OCI-LY7 (cell line): ENCODE data around the gene ELOVL5. TPM values are rescaled to one million over a fixed set of nuclear protein-coding genes. Genes with fewer than 3 reads are reported as not detected.

Experiments
- BruUV-seq: library from RNA; stranded (reverse); fragments of 400-500 nt; replicated peaks from 2 replicates; lab custom pipeline; 2021; lab: Mats Ljungman, UMichigan
- CTCF ChIA-PET: fragments of 300-600 bp; sonication (Branson Sonifier 250); formaldehyde crosslinking; loops from one replicate; lab custom pipeline; 2022; ENCODE audit warnings: antibody characterized with exemption; ENCODE audit not compliant: unreplicated experiment; lab: Charles Lee
- POLR2A ChIA-PET: fragments of 300-600 bp; sonication (Branson Sonifier 250); formaldehyde crosslinking; loops from one replicate; lab custom pipeline; 2022; ENCODE audit warnings: antibody characterized with exemption; lab: Charles Lee
- DNase-seq: peaks from one replicate; pipeline ENCODE4 v3.0.0-alpha.2; 2015; ENCODE audit warnings: low spot score
- H2AFZ ChIP-seq: fragments of 200-600 bp; sonication (generic), shearing (Covaris generic); 2 replicates; pipeline ENCODE4 v1.6.1; 2014; ENCODE audit warnings: mild to moderate bottlenecking, antibody characterized with exemption, low read length, moderate library complexity
- H3K27ac ChIP-seq: fragments of 200-600 bp; sonication (generic); 2 replicates; pipeline ENCODE4 v1.5.1; 2014; ENCODE audit warnings: mixed run types, low read depth, mild to moderate bottlenecking, moderate library complexity, low read length, inconsistent platforms; ENCODE audit not compliant: poor library complexity, severe bottlenecking
- H3K36me3 ChIP-seq: fragments of 200-600 bp; sonication (generic); 2 replicates; pipeline ENCODE4 v1.6.1; 2014; ENCODE audit warnings: mild to moderate bottlenecking, antibody characterized with exemption, low read length, moderate library complexity, mixed read lengths; ENCODE audit not compliant: insufficient read depth
- H3K4me1 ChIP-seq: fragments of 200-600 bp; sonication (generic); 2 replicates; pipeline ENCODE4 v1.5.1; 2014; ENCODE audit warnings: mild to moderate bottlenecking, low read length; ENCODE audit not compliant: insufficient read depth, poor library complexity, severe bottlenecking
- H3K4me2 ChIP-seq: fragments of 200-600 bp; sonication (generic); 2 replicates; pipeline ENCODE4 v1.6.1; 2014; ENCODE audit warnings: mild to moderate bottlenecking, low read length
- H3K4me3 ChIP-seq: fragments of 200-600 bp; sonication (generic); 2 replicates; pipeline ENCODE4 v1.5.1; 2014; ENCODE audit warnings: mild to moderate bottlenecking, low read depth, low read length; ENCODE audit not compliant: poor library complexity, severe bottlenecking
- H3K79me2 ChIP-seq: fragments of 200-600 bp; sonication (generic); 2 replicates; pipeline ENCODE4 v1.6.1; 2016; ENCODE audit warnings: low read depth, mild to moderate bottlenecking, low read length, moderate library complexity, mixed read lengths; ENCODE audit not compliant: insufficient read depth
- H3K9me2 ChIP-seq: fragments of 200-600 bp; sonication (generic); 2 replicates; pipeline ENCODE4 v1.6.1; 2016; ENCODE audit warnings: mild to moderate bottlenecking, low read length, mixed read lengths; ENCODE audit not compliant: insufficient read depth
- H3K9me3 ChIP-seq: fragments of 200-600 bp; sonication (generic); 2 replicates; pipeline ENCODE4 v1.6.1; 2014; ENCODE audit warnings: mild to moderate bottlenecking, mixed run types, low read length, mixed read lengths
- H4K20me1 ChIP-seq: fragments of 200-600 bp; sonication (generic); 2 replicates; pipeline ENCODE4 v1.6.1; 2014; ENCODE audit warnings: mild to moderate bottlenecking, antibody characterized with exemption, low read length, moderate library complexity, mixed read lengths; ENCODE audit not compliant: insufficient read depth
- EZH2phosphoT487 ChIP-seq: fragments of 200-600 bp; sonication (generic); IDR thresholded peaks from 2 replicates; pipeline ENCODE4 v1.6.1; 2018; ENCODE audit warnings: low read depth, borderline replicate concordance, mild to moderate bottlenecking, mixed run types, antibody characterized with exemption, low read length, moderate library complexity, mixed read lengths
- intact Hi-C: fragments of 100-400 bp; cut with micrococcal nuclease; formaldehyde crosslinking; loops from one replicate; pipeline ENCODE4 v1.10.0; 2022; ENCODE audit not compliant: unreplicated experiment
- total RNA-seq, 2 experiments: library from RNA; depleted of rRNA in 1 of 2; stranded (reverse); fragments of >200 nt in 1 of 2; shearing (Covaris generic) in 1 of 2; gene quantifications; 2 replicates each; pipeline ENCODE4 v1.2.3, GENCODE V29; 2014 to 2022
- TF ChIP-seq, protein P1 (sequence below): fragments of 200-600 bp; sonication (generic); conservative IDR thresholded peaks from 2 replicates; pipeline ENCODE4 v1.5.1; 2014; ENCODE audit warnings: mild to moderate bottlenecking, antibody characterized with exemption, low read length, moderate library complexity, mixed read lengths

ELOVL5 gene
- total RNA-seq, 2 experiments from 2014 or later, result 66.8 to 97.1 TPM

DNA sequence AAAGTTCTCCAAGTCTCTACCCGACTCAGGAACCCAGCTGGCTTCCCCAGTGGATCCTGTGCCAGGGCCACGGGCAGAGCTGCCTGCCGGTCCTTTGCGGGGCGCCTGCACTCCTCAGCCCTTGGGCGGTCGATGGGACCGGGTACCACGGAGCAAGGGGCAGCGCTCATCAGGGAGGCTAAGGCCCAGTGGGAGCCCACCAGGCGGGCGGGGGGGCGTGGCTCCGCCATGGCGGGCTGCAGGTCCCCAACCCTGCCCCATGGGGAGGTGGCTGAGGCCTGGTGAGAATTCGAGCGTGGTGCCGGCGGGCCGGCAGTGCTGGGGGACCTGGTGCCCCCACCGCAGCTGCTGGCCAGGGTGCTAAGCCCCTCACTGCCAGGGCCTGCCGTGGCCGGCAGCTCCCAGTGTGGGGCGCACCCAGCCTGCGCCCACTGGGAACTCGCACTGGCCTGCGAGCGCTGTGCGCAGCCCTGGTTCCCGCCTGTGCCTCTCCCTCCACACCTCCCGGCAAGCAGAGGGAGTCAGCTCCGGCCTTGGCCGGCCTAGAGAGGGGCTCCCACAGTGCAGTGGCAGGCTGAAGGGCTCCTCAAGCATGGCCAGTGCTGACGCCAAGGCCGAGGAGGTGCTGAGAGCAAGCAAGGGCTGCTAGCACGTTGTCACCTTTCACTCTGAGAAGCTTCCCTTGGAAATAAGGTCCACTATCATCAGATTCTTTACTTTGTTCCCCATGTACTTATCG lies 14.8 kb upstream of the ELOVL5 start:
- Histone ChIP-seq H3K4me1 (peaks cover 25% of the 10 kb centered on the region), H2AFZ (no peak overlapping the region), H3K79me2 (no peaks in the 10 kb centered on the region), H3K9me2 (no peaks in the 10 kb centered on the region), H3K4me3 (no peak overlapping the region), H3K27ac (no peak overlapping the region), H3K36me3 (no peaks in the 10 kb centered on the region), H4K20me1 (no peaks in the 10 kb centered on the region), H3K4me2 (no peak overlapping the region), H3K9me3 (no peaks in the 10 kb centered on the region)
- intact Hi-C loops, result no loop called here
- DNase-seq, result no peak
- POLR2A ChIA-PET, result interaction anchor here (0.6 to 1.0 kb wide), 2 partner anchors 45 to 47 kb away, joined by 3 to 4 read pairs; no protein-coding TSS in a partner anchor
- no peak for TF ChIP-seq EZH2phosphoT487
- TF ChIP-seq, protein P1, sequence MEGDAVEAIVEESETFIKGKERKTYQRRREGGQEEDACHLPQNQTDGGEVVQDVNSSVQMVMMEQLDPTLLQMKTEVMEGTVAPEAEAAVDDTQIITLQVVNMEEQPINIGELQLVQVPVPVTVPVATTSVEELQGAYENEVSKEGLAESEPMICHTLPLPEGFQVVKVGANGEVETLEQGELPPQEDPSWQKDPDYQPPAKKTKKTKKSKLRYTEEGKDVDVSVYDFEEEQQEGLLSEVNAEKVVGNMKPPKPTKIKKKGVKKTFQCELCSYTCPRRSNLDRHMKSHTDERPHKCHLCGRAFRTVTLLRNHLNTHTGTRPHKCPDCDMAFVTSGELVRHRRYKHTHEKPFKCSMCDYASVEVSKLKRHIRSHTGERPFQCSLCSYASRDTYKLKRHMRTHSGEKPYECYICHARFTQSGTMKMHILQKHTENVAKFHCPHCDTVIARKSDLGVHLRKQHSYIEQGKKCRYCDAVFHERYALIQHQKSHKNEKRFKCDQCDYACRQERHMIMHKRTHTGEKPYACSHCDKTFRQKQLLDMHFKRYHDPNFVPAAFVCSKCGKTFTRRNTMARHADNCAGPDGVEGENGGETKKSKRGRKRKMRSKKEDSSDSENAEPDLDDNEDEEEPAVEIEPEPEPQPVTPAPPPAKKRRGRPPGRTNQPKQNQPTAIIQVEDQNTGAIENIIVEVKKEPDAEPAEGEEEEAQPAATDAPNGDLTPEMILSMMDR, result no peak
- BruUV-seq, result no TSS peak
- CTCF ChIA-PET, result interaction anchor here (0.6 kb wide), 1 partner anchor 36 kb away, joined by 3 read pairs; no protein-coding TSS in a partner anchor

DNA sequence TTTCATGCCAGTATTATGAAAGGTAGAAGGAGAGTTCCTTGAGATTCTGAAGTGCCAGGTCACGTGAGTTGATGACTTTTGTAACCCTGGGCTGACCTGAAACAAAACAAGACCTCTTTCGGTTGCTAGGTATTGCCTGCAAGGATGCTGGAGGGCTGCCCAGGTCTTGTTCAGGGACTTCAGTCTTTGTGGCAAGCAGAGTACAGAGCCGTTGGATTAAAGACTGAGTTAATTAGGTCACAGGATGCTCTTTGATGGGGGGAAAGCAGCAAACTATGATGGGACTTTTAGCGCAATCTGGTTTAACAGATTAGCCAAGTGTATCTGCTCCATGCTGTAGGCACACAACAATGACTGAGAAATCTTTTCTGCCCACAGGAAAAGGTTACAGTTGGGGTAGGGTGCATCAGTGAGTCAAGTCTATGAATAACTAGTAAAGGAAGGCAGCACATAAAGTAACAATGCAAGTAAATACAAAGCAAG lies 12.8 kb upstream of the ELOVL5 start:
- Histone ChIP-seq H3K9me3 (no peaks in the 10 kb centered on the region), H3K4me1 (peaks cover 37% of the 10 kb centered on the region), H3K27ac (no peak overlapping the region), H4K20me1 (no peaks in the 10 kb centered on the region), H3K4me2 (no peak overlapping the region), H3K4me3 (no peak overlapping the region), H3K36me3 (no peaks in the 10 kb centered on the region), H3K79me2 (no peaks in the 10 kb centered on the region), H2AFZ (no peak overlapping the region), H3K9me2 (no peaks in the 10 kb centered on the region)
- no peak for TF ChIP-seq EZH2phosphoT487
- TF ChIP-seq, protein P1, result no peak
- intact Hi-C loops, result no loop called here
- no TSS peak for BruUV-seq
- POLR2A ChIA-PET, result no interaction called here
- DNase-seq, result no peak
- CTCF ChIA-PET, result no interaction called here
